ENCODE measurements around the gene TBCD. TPM values are rescaled to one million over a fixed set of nuclear protein-coding genes. Genes with fewer than 3 reads are reported as not detected.

The TBCD gene
- total RNA-seq, 1 donor from 2014 or later: 207 TPM

DNA sequence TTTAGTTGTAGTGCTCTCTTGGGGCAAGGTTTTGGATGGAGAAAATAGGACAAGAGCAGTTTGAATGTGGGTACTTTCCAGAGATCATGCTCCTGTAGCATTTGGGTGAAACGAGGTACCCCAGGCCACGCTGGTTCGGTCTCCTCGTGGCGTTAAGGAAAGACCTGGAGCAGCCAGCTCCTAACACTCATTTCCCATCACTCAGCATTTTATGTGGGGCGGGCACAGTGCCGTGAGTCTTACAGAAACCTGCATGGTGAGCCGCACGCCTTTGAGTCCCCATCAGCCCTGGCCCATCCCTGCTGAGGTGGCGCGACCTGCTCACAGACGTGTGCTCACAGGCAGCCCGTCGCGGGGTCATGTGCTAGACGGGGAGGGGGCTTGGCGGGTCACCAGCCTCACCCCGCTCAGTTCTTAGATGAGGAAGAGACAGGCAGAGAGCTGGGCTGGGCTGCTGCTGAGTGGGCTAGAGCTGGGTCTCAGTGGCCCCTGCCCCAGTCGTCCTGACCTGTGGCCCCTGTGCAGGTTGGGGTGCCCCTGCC lies 37.3 kb downstream of the TBCD start:
- peaks cover 2% of the 10 kb centered on the region for H3K27me3 Mint-ChIP-seq (ENCODE audit: unreplicated experiment)
- H3K9me3 Mint-ChIP-seq (ENCODE audit: unreplicated experiment): no peaks in the 10 kb centered on the region
- no peak overlapping the region for H3K27ac Mint-ChIP-seq (ENCODE audit: unreplicated experiment)
- TF ChIP-seq, protein P1, sequence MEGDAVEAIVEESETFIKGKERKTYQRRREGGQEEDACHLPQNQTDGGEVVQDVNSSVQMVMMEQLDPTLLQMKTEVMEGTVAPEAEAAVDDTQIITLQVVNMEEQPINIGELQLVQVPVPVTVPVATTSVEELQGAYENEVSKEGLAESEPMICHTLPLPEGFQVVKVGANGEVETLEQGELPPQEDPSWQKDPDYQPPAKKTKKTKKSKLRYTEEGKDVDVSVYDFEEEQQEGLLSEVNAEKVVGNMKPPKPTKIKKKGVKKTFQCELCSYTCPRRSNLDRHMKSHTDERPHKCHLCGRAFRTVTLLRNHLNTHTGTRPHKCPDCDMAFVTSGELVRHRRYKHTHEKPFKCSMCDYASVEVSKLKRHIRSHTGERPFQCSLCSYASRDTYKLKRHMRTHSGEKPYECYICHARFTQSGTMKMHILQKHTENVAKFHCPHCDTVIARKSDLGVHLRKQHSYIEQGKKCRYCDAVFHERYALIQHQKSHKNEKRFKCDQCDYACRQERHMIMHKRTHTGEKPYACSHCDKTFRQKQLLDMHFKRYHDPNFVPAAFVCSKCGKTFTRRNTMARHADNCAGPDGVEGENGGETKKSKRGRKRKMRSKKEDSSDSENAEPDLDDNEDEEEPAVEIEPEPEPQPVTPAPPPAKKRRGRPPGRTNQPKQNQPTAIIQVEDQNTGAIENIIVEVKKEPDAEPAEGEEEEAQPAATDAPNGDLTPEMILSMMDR (IDR thresholded peaks at IDR 0.05; ENCODE audit: unreplicated experiment): no peak
- no peaks in the 10 kb centered on the region for H3K4me1 Mint-ChIP-seq (ENCODE audit: unreplicated experiment)
- DNase-seq (ENCODE audit: low spot score): no peak
- H3K36me3 Mint-ChIP-seq (ENCODE audit: low read depth, unreplicated experiment): peaks cover 5% of the 10 kb centered on the region
- no peak overlapping the region for H3K4me3 Mint-ChIP-seq (ENCODE audit: unreplicated experiment)

DNA sequence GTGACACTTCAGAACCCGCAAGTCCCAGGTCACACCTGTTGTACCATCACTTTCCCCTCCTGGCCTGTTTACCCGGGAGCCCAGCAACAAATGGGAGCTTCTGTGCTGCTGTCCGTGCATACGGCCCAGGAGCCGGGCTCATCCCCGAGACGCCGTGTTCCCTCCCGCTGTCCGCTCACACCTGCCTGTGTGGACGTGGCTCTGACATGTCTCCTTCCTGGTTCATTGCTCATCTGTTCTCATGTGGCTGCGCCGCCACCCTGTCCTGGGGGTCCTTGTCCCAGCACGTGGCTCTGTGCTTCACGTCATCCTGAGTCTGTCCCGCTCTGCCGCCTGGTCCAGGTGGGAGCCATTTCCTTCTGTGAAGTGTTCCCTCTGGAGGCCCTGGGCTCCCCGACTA lies 37.9 kb downstream of the TBCD start:
- Mint-ChIP-seq H3K27ac (ENCODE audit: unreplicated experiment) (no peak overlapping the region), H3K27me3 (ENCODE audit: unreplicated experiment) (peaks cover 2% of the 10 kb centered on the region), H3K4me1 (ENCODE audit: unreplicated experiment) (no peaks in the 10 kb centered on the region), H3K4me3 (ENCODE audit: unreplicated experiment) (no peak overlapping the region), H3K36me3 (ENCODE audit: low read depth, unreplicated experiment) (peaks cover 5% of the 10 kb centered on the region), H3K9me3 (ENCODE audit: unreplicated experiment) (no peaks in the 10 kb centered on the region)
- DNase-seq (ENCODE audit: low spot score): no peak
- TF ChIP-seq, protein P1 (IDR thresholded peaks at IDR 0.05; ENCODE audit: unreplicated experiment): no peak

DNA sequence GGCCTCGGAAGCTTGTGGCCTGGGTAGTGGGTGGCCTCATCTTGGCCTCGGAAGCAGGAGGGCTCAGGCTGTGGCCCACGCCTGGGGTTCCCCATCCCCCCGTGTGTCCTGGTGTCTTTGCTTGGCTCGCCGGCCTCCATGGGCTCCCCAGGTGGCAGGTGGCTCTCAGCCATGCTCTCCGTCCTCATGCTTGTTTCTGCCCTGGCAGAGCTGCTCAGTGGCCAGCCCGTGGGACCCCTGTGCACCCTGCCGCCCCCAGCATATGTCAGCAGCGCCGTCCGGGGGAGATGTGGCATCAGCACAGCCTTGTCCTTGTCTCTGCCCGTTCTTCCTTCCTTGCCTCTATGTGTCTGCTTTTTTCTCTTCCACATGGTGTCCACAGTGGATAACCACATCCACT lies 38.5 kb downstream of the TBCD start:
- TF ChIP-seq, protein P1 (IDR thresholded peaks at IDR 0.05; ENCODE audit: unreplicated experiment): no peak
- peaks cover 5% of the 10 kb centered on the region for H3K36me3 Mint-ChIP-seq (ENCODE audit: low read depth, unreplicated experiment)

DNA sequence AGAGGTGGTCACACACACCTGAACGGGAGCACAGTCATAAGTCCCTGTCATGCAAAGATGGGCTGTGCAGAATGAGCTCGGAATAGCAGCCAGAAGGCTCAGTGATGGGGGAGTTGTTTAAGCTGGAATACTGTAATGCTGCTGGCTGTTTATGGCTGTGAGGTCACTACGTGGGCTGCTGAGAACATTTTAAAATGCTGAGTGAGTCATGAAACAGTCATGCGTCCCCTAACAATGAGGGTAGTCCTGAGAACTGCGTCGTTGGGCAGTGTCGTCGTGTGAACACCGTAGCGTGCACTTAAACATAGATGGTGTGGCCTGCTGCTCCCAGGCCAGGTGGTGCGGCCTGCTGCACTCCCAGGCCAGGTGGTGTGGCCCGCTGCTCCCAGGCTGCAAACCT lies 39.7 kb downstream of the TBCD start:
- H3K9me3 Mint-ChIP-seq (ENCODE audit: unreplicated experiment): no peaks in the 10 kb centered on the region
- H3K27me3 Mint-ChIP-seq (ENCODE audit: unreplicated experiment): peaks cover 4% of the 10 kb centered on the region
- TF ChIP-seq, protein P1 (IDR thresholded peaks at IDR 0.05; ENCODE audit: unreplicated experiment): no peak
- H3K27ac Mint-ChIP-seq (ENCODE audit: unreplicated experiment): no peak overlapping the region
- no peak for DNase-seq (ENCODE audit: low spot score)
- H3K4me1 Mint-ChIP-seq (ENCODE audit: unreplicated experiment): no peaks in the 10 kb centered on the region
- no peak overlapping the region for H3K4me3 Mint-ChIP-seq (ENCODE audit: unreplicated experiment)
- peaks cover 5% of the 10 kb centered on the region for H3K36me3 Mint-ChIP-seq (ENCODE audit: low read depth, unreplicated experiment)

More for the DNA sequence above, 38.5 kb downstream of the TBCD start:
- Mint-ChIP-seq H3K4me3 (ENCODE audit: unreplicated experiment) (no peak overlapping the region), H3K4me1 (ENCODE audit: unreplicated experiment) (no peaks in the 10 kb centered on the region), H3K9me3 (ENCODE audit: unreplicated experiment) (no peaks in the 10 kb centered on the region), H3K27ac (ENCODE audit: unreplicated experiment) (no peak overlapping the region), H3K27me3 (ENCODE audit: unreplicated experiment) (peaks cover 5% of the 10 kb centered on the region)
- no peak for DNase-seq (ENCODE audit: low spot score)

DNA sequence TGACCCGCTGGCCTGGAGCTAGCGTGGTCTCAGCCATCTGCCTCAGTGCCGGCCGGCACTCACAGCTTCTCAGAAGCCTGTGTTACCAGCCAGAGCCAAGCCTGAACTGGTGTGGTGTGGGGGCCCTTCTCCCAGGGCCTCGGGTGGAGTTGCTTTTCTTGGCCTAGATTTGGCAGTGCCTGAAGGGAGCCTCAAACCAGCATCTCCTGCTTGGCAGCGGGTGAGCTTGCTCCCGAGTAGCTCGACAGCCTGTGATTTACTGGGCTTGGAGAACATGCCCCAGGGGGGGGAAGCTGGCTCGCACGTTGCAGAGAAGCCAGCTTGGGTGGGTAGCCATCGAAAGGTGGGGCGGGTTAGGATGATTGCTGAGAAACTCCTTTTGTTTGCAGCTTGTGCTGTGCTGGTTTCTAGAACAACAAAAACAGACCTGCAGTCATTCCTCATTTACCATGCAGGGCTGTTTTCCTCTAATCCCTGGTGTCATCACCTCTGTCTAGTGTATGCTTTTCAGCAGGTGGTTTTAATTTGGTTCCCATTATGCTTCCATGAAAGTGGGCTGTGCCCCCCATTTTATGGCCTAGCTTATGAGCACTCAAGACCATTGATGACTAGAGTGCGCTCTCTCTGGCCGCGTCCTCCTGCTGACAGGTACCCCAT lies 42.2 kb downstream of the TBCD start:
- H3K27me3 Mint-ChIP-seq (ENCODE audit: unreplicated experiment): peaks cover 4% of the 10 kb centered on the region
- H3K9me3 Mint-ChIP-seq (ENCODE audit: unreplicated experiment): no peaks in the 10 kb centered on the region
- H3K4me3 Mint-ChIP-seq (ENCODE audit: unreplicated experiment): no peak overlapping the region
- H3K4me1 Mint-ChIP-seq (ENCODE audit: unreplicated experiment): no peaks in the 10 kb centered on the region
- no peak overlapping the region for H3K27ac Mint-ChIP-seq (ENCODE audit: unreplicated experiment)
- no peak for DNase-seq (ENCODE audit: low spot score)
- TF ChIP-seq, protein P1 (IDR thresholded peaks at IDR 0.05; ENCODE audit: unreplicated experiment): no peak
- peaks cover 5% of the 10 kb centered on the region for H3K36me3 Mint-ChIP-seq (ENCODE audit: low read depth, unreplicated experiment)

Data from endothelial cell (in vitro differentiated cells).